ENCODE results near the gene SLAMF8.

Gene SLAMF8

DNA sequence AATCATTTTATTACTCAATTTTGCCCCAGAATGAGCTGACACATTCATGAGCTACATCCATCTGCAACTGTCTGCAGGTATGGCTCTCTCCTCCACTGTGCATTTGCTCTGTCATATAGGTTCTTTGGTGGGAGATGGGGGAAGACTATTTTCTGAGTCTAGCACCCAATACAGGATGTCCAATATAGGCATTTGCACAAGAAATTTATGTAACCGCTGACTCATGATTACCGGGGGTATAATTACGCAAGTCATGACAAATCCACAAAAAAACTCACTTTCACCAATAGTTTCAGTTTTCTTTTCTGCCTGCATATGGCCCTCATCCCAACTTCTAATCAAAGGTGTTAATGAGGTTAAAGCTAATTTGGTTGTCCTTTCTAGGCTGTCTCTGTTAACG is 53.3 kb downstream of the SLAMF8 start:
- Histone ChIP-seq H3K27me3 (ENCODE audit: control insufficient read depth in 5 of 5, insufficient read depth in 4 of 5, low read length in 5 of 5) (no peaks in the 10 kb centered on the region), H3K4me3 (ENCODE audit: low read depth in 1 of 5, low read length in 5 of 5) (no peak overlapping the region), H3K4me1 (ENCODE audit: control insufficient read depth in 5 of 5, insufficient read depth in 5 of 5, low read length in 5 of 5) (peaks cover 0 to 8% (median 3%) of the 10 kb centered on the region in 5 donors), H3K36me3 (ENCODE audit: control insufficient read depth in 5 of 5, insufficient read depth in 5 of 5, low read length in 5 of 5) (no peaks in the 10 kb centered on the region), H3K27ac (ENCODE audit: low read depth, low read length) (no peak overlapping the region), H3K9ac (ENCODE audit: low read length in 5 of 5) (no peak overlapping the region), H3K9me3 (ENCODE audit: control insufficient read depth in 5 of 5, low read length in 5 of 5) (no peaks in the 10 kb centered on the region)

DNA sequence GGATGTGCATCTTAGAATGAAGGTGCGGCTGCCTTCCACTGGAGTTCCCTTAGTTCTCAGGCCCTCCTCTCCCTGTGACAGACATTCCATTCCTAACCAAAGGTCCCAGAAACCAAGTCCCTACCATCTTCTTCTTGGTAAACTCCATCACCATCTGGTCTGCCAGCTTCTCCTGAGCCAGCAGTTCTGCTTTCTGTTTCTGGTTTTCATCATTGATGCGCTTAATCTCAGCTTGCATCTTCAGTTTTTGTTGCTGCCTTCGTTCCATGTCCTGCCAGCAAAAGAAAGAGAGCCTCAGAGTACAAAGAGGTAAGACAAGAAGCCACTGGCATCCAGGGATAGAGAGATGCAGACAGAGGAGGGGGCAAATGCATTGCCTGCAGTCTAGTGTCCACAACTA is 53.8 kb downstream of the SLAMF8 start:
- peaks cover 0 to 8% (median 3%) of the 10 kb centered on the region in 5 donors for H3K4me1 ChIP-seq (ENCODE audit: control insufficient read depth in 5 of 5, insufficient read depth in 5 of 5, low read length in 5 of 5)
- H3K9me3 ChIP-seq (ENCODE audit: control insufficient read depth in 5 of 5, low read length in 5 of 5), result no peaks in the 10 kb centered on the region
- H3K4me3 ChIP-seq (ENCODE audit: low read depth in 1 of 5, low read length in 5 of 5), result no peak overlapping the region
- no peak overlapping the region for H3K9ac ChIP-seq (ENCODE audit: low read length in 5 of 5)
- H3K36me3 ChIP-seq (ENCODE audit: control insufficient read depth in 5 of 5, insufficient read depth in 5 of 5, low read length in 5 of 5), result no peaks in the 10 kb centered on the region
- no peak overlapping the region for H3K27ac ChIP-seq (ENCODE audit: low read depth, low read length)
- H3K27me3 ChIP-seq (ENCODE audit: control insufficient read depth in 5 of 5, insufficient read depth in 4 of 5, low read length in 5 of 5), result no peaks in the 10 kb centered on the region

DNA sequence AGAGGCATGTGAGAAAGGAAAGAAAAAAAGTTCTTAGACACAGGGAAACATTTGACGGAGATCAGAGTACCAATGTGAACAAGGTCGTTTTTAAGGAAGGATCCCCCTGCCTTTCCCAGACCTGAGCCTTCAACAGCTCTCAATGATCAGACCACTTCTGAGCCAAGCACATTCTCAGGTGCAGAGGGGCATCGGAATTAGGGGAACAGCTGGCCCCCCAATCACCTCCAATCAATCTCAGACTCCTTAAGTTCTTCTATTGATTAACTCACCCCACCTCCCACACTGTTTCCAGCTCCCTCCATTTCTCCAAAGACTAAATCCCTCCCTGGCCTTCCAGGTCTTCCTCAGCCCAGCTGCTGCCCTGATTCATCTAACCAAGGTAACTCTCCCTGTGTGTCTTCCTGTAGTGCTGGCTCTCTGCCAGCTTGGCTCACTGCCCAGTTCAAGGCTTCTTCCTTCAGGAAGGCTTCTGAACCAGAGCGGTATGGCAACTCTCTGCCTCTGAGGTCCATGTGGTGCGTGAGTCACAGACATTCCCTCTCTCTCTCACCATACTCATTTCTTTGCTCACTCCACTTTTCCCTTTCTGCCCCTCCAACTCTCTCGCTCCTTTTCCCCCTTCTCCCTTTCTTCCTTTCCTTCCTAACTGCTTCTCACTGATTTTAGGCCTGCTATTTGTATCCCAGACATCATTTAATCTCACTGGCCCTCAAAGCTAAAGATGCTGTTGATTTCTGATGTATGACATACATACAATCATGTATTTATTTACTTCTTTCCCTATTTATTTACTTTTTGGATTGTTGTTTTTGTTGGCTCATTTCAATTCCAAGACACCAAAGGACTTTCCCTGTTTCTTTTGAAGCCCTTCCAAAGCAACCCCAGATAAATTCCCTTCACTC is 55.2 kb downstream of the SLAMF8 start:
- no peak overlapping the region for H3K27ac ChIP-seq (ENCODE audit: low read depth, low read length)
- no peaks in the 10 kb centered on the region for H3K36me3 ChIP-seq (ENCODE audit: control insufficient read depth in 5 of 5, insufficient read depth in 5 of 5, low read length in 5 of 5)
- no peak overlapping the region for H3K9ac ChIP-seq (ENCODE audit: low read length in 5 of 5)
- H3K9me3 ChIP-seq (ENCODE audit: control insufficient read depth in 5 of 5, low read length in 5 of 5), result no peaks in the 10 kb centered on the region
- H3K4me3 ChIP-seq (ENCODE audit: low read depth in 1 of 5, low read length in 5 of 5), result no peak overlapping the region
- H3K27me3 ChIP-seq (ENCODE audit: control insufficient read depth in 5 of 5, insufficient read depth in 4 of 5, low read length in 5 of 5), result no peaks in the 10 kb centered on the region
- H3K4me1 ChIP-seq (ENCODE audit: control insufficient read depth in 5 of 5, insufficient read depth in 5 of 5, low read length in 5 of 5), result peaks cover 0 to 8% (median 3%) of the 10 kb centered on the region in 5 donors

DNA sequence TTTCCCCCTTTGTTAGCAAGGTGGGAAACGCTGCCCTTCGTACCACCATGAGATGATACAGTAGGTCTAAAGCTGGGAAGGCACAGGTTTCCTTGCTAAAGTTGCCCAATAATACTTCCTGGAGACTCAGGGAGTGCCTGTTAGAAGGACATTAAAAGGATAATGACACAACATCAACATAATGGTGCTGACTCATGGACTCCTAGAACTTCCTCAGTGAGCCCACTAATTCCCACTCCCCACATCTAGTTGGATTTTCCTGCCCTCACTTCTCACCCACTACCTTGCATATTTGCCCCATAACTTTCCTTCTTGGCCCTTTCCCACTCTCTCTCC is 55.8 kb downstream of the SLAMF8 start:
- Histone ChIP-seq H3K9me3 (ENCODE audit: control insufficient read depth in 5 of 5, low read length in 5 of 5) (no peaks in the 10 kb centered on the region), H3K36me3 (ENCODE audit: control insufficient read depth in 5 of 5, insufficient read depth in 5 of 5, low read length in 5 of 5) (no peaks in the 10 kb centered on the region), H3K9ac (ENCODE audit: low read length in 5 of 5) (no peak overlapping the region), H3K27ac (ENCODE audit: low read depth, low read length) (no peak overlapping the region), H3K27me3 (ENCODE audit: control insufficient read depth in 5 of 5, insufficient read depth in 4 of 5, low read length in 5 of 5) (no peaks in the 10 kb centered on the region), H3K4me3 (ENCODE audit: low read depth in 1 of 5, low read length in 5 of 5) (no peak overlapping the region), H3K4me1 (ENCODE audit: control insufficient read depth in 5 of 5, insufficient read depth in 5 of 5, low read length in 5 of 5) (peaks cover 0 to 8% (median 3%) of the 10 kb centered on the region in 5 donors)

DNA sequence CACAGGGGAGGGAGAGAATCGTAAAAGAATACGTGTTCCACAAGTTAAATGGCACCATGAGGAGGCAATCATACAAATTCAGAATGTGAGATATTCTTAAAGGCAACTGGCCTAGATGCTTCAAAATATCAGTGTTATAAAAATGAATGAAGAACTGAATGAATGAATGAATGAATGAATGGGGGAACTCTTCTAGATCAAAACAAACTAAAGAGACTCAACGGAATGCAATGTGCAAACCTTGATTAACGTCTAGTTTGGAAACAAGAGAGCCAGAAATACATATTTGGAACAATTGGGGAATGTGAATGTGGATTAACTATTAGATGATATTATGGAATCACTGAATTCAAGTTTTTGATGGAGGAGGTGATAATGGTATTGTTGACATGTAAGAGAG is 56.5 kb downstream of the SLAMF8 start:
- Histone ChIP-seq H3K27me3 (ENCODE audit: control insufficient read depth in 5 of 5, insufficient read depth in 4 of 5, low read length in 5 of 5) (no peaks in the 10 kb centered on the region), H3K36me3 (ENCODE audit: control insufficient read depth in 5 of 5, insufficient read depth in 5 of 5, low read length in 5 of 5) (no peaks in the 10 kb centered on the region), H3K9ac (ENCODE audit: low read length in 5 of 5) (no peak overlapping the region), H3K4me3 (ENCODE audit: low read depth in 1 of 5, low read length in 5 of 5) (no peak overlapping the region), H3K4me1 (ENCODE audit: control insufficient read depth in 5 of 5, insufficient read depth in 5 of 5, low read length in 5 of 5) (peaks cover 0 to 8% (median 3%) of the 10 kb centered on the region in 5 donors), H3K27ac (ENCODE audit: low read depth, low read length) (no peak overlapping the region), H3K9me3 (ENCODE audit: control insufficient read depth in 5 of 5, low read length in 5 of 5) (no peaks in the 10 kb centered on the region)

DNA sequence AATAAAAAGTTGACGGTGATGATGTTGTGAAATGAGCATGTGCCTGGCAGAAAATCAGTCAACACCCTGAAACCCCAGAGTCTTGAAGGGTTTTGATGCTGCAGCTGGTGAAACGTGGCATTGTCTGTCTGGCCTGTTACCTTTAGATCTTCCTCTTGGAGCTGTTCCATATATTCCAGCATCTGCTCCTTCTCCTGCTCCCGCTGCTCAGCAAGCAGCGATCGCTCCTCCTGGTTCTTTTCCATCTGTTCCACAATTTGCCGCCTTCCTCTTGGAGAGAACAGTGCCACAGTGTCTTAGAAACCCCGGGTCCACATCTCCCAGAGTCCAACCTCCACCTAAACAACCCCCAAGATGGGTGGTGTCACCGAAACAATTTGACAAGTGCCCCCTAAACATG is 57.6 kb downstream of the SLAMF8 start:
- H3K9ac ChIP-seq (ENCODE audit: low read length in 5 of 5), result no peak overlapping the region
- no peak overlapping the region for H3K4me3 ChIP-seq (ENCODE audit: low read depth in 1 of 5, low read length in 5 of 5)
- H3K36me3 ChIP-seq (ENCODE audit: control insufficient read depth in 5 of 5, insufficient read depth in 5 of 5, low read length in 5 of 5), result no peaks in the 10 kb centered on the region
- H3K9me3 ChIP-seq (ENCODE audit: control insufficient read depth in 5 of 5, low read length in 5 of 5), result no peaks in the 10 kb centered on the region
- no peak overlapping the region for H3K27ac ChIP-seq (ENCODE audit: low read depth, low read length)
- peaks cover 0 to 11% (median 4%) of the 10 kb centered on the region in 5 donors for H3K4me1 ChIP-seq (ENCODE audit: control insufficient read depth in 5 of 5, insufficient read depth in 5 of 5, low read length in 5 of 5)
- H3K27me3 ChIP-seq (ENCODE audit: control insufficient read depth in 5 of 5, insufficient read depth in 4 of 5, low read length in 5 of 5), result no peaks in the 10 kb centered on the region
